SK-N-SH treated with all-trans-retinoic acid at 6 μM for 48 hours (cell line): Measurements from ENCODE around the gene HECTD3.

Experiments used
- ATAC-seq: fragments of 200-7000 bp; cut with Tn5 transposase; 3 replicates; pipeline ENCODE4 v1.9.1; 2020; ENCODE audit warnings: mild to moderate bottlenecking, moderate library complexity
- ARNTL ChIP-seq: fragments of 450-650 bp; formaldehyde crosslinking; IDR thresholded peaks from 2 replicates; pipeline ENCODE4 v1.5.0; 2020; ENCODE audit warnings: low read depth, mild to moderate bottlenecking, moderate library complexity, borderline replicate concordance
- BACH2 ChIP-seq: fragments of 250-450 bp; sonication (Bioruptor Pico); IDR thresholded peaks from 2 replicates; pipeline ENCODE4 v1.9.0; 2021; ENCODE audit warnings: mild to moderate bottlenecking, borderline replicate concordance
- CSDC2 ChIP-seq: fragments of 250-450 bp; sonication (Bioruptor Pico); IDR thresholded peaks from 2 replicates; pipeline ENCODE4 v1.5.0; 2020; ENCODE audit warnings: mild to moderate bottlenecking, moderate library complexity
- ESRRG ChIP-seq: fragments of 250-450 bp; sonication (Bioruptor Pico); IDR thresholded peaks from 2 replicates; pipeline ENCODE4 v1.6.1; 2021; ENCODE audit warnings: mild to moderate bottlenecking
- ISL1 ChIP-seq: fragments of 250-450 bp; sonication (Bioruptor Pico); IDR thresholded peaks from 2 replicates; pipeline ENCODE4 v2.1.2; 2022; ENCODE audit warnings: mild to moderate bottlenecking, moderate library complexity
- OSR1 ChIP-seq: fragments of 250-450 bp; sonication (Bioruptor Pico); IDR thresholded peaks from 2 replicates; pipeline ENCODE4 v1.8.0; 2022; ENCODE audit warnings: moderate library complexity, mild to moderate bottlenecking, inconsistent platforms
- PPARA ChIP-seq: fragments of 250-450 bp; sonication (Bioruptor Pico); IDR thresholded peaks from 2 replicates; pipeline ENCODE4 v1.5.0; 2020; ENCODE audit warnings: mild to moderate bottlenecking, borderline replicate concordance
- RARB ChIP-seq: fragments of 250-450 bp; sonication (Bioruptor Pico); IDR thresholded peaks from 2 replicates; pipeline ENCODE4 v1.8.0; 2021; ENCODE audit warnings: mild to moderate bottlenecking, moderate library complexity
- SNAI2 ChIP-seq: fragments of 250-450 bp; sonication (Bioruptor Pico); IDR thresholded peaks from 2 replicates; pipeline ENCODE4 v1.5.0; 2020; ENCODE audit warnings: mild to moderate bottlenecking, moderate library complexity
- TCF4 ChIP-seq: fragments of 250-450 bp; sonication (Bioruptor Pico); IDR thresholded peaks from 2 replicates; pipeline ENCODE4 v1.8.0; 2021; ENCODE audit warnings: mild to moderate bottlenecking, moderate library complexity, borderline replicate concordance
- TOX ChIP-seq: fragments of 250-450 bp; sonication (Bioruptor Pico); IDR thresholded peaks from 2 replicates; pipeline ENCODE4 v1.8.0; 2021; ENCODE audit warnings: mild to moderate bottlenecking, moderate library complexity, borderline replicate concordance
- ZC3H10 ChIP-seq: fragments of 250-450 bp; sonication (Bioruptor Pico); IDR thresholded peaks from 2 replicates; pipeline ENCODE4 v1.5.1; 2021; ENCODE audit warnings: mild to moderate bottlenecking, moderate library complexity
- ZFP3 ChIP-seq: fragments of 250-450 bp; sonication (Bioruptor Pico); IDR thresholded peaks from 2 replicates; pipeline ENCODE4 v1.5.0; 2020; ENCODE audit warnings: mild to moderate bottlenecking, moderate library complexity
- ZFP30 ChIP-seq: fragments of 450-650 bp; formaldehyde crosslinking; IDR thresholded peaks from 2 replicates; pipeline ENCODE4 v1.5.0; 2022; ENCODE audit warnings: mild to moderate bottlenecking, moderate library complexity
- ZNF565 ChIP-seq: fragments of 450-650 bp; formaldehyde crosslinking; conservative IDR thresholded peaks from 2 replicates; pipeline ENCODE4 v1.5.0; 2020; ENCODE audit warnings: low read depth, mild to moderate bottlenecking, moderate library complexity
- ZNF70 ChIP-seq: fragments of 450-650 bp; formaldehyde crosslinking; IDR thresholded peaks from 2 replicates; pipeline ENCODE4 v1.5.0; 2020; ENCODE audit warnings: mild to moderate bottlenecking, moderate library complexity
- ZNF8 ChIP-seq: fragments of 450-650 bp; formaldehyde crosslinking; IDR thresholded peaks from 2 replicates; pipeline ENCODE4 v1.5.0; 2020; ENCODE audit warnings: mild to moderate bottlenecking, moderate library complexity
- TF ChIP-seq, protein P1 (sequence below): fragments of 250-450 bp; sonication (Bioruptor Pico); IDR thresholded peaks from 2 replicates; pipeline ENCODE4 v1.5.0; 2020; ENCODE audit warnings: mild to moderate bottlenecking, moderate library complexity
- TF ChIP-seq, protein P2 (sequence below): fragments of 250-450 bp; sonication (Bioruptor Pico); IDR thresholded peaks from 2 replicates; pipeline ENCODE4 v1.5.1; 2021; ENCODE audit warnings: mild to moderate bottlenecking, moderate library complexity
- TF ChIP-seq, protein P3 (sequence below): fragments of 250-450 bp; sonication (Bioruptor Pico); IDR thresholded peaks from 2 replicates; pipeline ENCODE4 v1.5.1; 2020; ENCODE audit warnings: low read depth, mild to moderate bottlenecking, moderate library complexity
- TF ChIP-seq, protein P4 (sequence below): fragments of 250-450 bp; sonication (Bioruptor Pico); IDR thresholded peaks from 2 replicates; pipeline ENCODE4 v1.8.0; 2020; ENCODE audit warnings: mild to moderate bottlenecking, moderate library complexity, borderline replicate concordance

HECTD3 gene

DNA sequence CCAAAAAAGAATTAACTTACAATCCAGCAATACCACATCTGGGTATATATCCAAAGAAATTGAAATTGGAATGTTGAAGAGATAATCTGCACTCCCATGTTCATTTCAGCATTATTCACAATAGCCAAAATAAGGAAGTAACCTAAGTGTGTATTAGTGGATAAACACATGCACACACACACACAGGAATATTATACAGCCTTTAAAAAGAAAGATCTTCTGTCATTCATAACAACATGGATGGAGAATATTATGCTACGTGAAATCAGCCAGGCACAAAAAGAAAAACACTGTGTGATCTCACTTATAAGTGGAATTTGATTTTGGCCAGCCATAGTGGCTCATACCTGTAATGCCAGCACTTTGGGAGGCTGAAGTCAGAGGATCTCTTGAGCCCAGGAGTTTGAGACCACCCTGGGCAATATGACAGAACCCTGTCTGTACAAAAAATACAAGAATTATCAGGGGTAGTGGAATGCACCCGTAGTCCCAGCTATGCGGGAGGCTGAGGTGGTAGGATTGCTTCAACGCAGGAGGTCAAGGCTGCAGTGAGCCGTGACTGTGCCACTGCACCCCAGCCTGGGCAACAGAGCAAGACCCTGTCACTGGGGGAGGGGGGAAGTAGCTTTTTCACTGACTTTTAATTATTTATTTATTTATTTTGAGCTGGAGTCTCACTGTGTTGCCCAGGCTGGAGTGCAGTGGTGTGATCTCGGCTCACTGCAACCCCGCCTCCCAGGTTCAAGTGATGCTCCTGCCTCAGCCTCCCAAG lies 15.5 kb downstream of the HECTD3 start (continued):
- TF ChIP-seq SNAI2 (CRISPR knock-in tag) (no peak), RARB (CRISPR knock-in tag) (no peak), TCF4 (CRISPR knock-in tag) (no peak), ZNF8 (CRISPR knock-in tag) (no peak), ZNF70 (CRISPR knock-in tag) (no peak), ZFP30 (CRISPR knock-in tag) (no peak), ZFP3 (CRISPR knock-in tag) (no peak)

DNA sequence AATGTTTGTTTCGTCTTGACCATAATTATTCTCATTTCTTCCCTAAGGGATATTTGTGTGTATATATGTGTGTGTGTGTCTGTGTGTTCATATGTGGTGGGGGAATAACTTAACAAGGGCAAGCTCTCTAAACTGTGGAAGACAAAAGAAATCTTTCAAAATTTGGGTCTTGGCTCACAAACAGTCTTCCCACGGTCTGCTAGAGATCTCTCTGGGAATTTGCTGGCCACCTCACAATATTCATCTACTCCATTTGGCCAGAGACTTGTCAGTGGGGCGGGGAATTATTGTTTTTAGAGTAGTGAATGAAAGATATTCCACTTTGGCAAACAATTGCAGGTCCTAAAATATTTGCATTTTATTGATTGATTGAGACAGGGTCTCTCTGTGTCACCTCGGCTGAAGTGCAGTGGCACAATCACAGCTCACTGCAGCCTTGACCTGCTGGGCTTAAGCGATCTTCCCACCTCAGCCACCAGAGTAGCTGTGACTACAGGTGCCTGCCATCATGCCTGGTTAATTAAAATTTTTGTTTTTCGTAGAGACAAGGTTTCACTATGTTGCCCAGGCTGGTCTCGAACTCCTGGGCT lies 16.7 kb downstream of the HECTD3 start:
- ATAC-seq = no peak

DNA sequence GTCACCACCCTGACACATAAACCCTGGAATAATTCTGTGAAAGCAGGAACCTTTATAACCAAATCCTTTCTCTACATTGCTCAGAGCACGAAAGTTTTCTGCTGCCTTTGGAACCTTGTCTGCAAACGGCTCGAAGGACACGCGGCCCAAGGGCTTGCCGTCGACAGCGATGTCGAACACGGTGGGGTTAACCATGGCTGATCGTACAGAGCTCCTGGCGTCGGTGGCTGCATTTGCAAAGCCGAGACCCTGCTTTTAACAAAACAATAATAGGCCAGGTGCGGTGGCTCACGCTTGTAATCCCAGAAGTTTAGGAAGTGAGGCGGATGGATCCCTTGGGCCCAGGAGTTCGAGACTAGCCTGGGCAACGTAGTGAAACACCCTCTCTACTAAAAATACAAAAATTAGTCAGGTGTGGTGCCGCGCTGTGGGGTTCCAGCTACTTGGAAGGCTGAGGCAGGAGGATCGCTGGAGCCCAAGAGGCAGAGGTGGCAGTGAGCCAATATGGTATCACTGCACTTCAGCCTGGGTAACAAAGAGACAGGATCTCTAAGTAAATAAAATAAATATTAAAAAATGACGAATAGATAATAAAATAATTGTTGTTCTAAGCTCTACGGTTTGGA lies 22.5 kb downstream of the HECTD3 start:
- ATAC-seq = no peak
- TF ChIP-seq, protein P1, sequence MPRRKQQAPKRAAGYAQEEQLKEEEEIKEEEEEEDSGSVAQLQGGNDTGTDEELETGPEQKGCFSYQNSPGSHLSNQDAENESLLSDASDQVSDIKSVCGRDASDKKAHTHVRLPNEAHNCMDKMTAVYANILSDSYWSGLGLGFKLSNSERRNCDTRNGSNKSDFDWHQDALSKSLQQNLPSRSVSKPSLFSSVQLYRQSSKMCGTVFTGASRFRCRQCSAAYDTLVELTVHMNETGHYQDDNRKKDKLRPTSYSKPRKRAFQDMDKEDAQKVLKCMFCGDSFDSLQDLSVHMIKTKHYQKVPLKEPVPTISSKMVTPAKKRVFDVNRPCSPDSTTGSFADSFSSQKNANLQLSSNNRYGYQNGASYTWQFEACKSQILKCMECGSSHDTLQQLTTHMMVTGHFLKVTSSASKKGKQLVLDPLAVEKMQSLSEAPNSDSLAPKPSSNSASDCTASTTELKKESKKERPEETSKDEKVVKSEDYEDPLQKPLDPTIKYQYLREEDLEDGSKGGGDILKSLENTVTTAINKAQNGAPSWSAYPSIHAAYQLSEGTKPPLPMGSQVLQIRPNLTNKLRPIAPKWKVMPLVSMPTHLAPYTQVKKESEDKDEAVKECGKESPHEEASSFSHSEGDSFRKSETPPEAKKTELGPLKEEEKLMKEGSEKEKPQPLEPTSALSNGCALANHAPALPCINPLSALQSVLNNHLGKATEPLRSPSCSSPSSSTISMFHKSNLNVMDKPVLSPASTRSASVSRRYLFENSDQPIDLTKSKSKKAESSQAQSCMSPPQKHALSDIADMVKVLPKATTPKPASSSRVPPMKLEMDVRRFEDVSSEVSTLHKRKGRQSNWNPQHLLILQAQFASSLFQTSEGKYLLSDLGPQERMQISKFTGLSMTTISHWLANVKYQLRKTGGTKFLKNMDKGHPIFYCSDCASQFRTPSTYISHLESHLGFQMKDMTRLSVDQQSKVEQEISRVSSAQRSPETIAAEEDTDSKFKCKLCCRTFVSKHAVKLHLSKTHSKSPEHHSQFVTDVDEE = no peak
- TF ChIP-seq, protein P2, sequence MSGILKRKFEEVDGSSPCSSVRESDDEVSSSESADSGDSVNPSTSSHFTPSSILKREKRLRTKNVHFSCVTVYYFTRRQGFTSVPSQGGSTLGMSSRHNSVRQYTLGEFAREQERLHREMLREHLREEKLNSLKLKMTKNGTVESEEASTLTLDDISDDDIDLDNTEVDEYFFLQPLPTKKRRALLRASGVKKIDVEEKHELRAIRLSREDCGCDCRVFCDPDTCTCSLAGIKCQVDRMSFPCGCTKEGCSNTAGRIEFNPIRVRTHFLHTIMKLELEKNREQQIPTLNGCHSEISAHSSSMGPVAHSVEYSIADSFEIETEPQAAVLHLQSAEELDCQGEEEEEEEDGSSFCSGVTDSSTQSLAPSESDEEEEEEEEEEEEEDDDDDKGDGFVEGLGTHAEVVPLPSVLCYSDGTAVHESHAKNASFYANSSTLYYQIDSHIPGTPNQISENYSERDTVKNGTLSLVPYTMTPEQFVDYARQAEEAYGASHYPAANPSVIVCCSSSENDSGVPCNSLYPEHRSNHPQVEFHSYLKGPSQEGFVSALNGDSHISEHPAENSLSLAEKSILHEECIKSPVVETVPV (CRISPR knock-in tag) = no peak
- no peak for TF ChIP-seq TOX (CRISPR knock-in tag)
- TF ChIP-seq TCF4 (CRISPR knock-in tag) = no peak
- TF ChIP-seq CSDC2 (CRISPR knock-in tag) = no peak
- no peak for TF ChIP-seq ZNF70 (CRISPR knock-in tag)
- no peak for TF ChIP-seq ESRRG (CRISPR knock-in tag)
- TF ChIP-seq ARNTL (CRISPR knock-in tag) = no peak
- no peak for TF ChIP-seq ZC3H10 (CRISPR knock-in tag)

More for the DNA sequence above, 16.7 kb downstream of the HECTD3 start:
- no peak for TF ChIP-seq ISL1 (CRISPR knock-in tag)
- TF ChIP-seq, protein P2 (CRISPR knock-in tag) = no peak
- TF ChIP-seq ZFP30 (CRISPR knock-in tag) = no peak
- no peak for TF ChIP-seq ZNF8 (CRISPR knock-in tag)
- TF ChIP-seq ZC3H10 (CRISPR knock-in tag) = no peak
- no peak for TF ChIP-seq ARNTL (CRISPR knock-in tag)
- TF ChIP-seq, protein P1 = no peak
- TF ChIP-seq OSR1 (CRISPR knock-in tag) = no peak
- TF ChIP-seq BACH2 (CRISPR knock-in tag) = no peak
- TF ChIP-seq ZNF565 (CRISPR knock-in tag) = no peak
- no peak for TF ChIP-seq RARB (CRISPR knock-in tag)
- TF ChIP-seq, protein P3, sequence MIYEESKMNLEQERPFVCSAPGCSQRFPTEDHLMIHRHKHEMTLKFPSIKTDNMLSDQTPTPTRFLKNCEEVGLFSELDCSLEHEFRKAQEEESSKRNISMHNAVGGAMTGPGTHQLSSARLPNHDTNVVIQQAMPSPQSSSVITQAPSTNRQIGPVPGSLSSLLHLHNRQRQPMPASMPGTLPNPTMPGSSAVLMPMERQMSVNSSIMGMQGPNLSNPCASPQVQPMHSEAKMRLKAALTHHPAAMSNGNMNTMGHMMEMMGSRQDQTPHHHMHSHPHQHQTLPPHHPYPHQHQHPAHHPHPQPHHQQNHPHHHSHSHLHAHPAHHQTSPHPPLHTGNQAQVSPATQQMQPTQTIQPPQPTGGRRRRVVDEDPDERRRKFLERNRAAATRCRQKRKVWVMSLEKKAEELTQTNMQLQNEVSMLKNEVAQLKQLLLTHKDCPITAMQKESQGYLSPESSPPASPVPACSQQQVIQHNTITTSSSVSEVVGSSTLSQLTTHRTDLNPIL (CRISPR knock-in tag) = no peak
- TF ChIP-seq PPARA (CRISPR knock-in tag) = no peak
- TF ChIP-seq TOX (CRISPR knock-in tag) = no peak
- no peak for TF ChIP-seq ZFP3 (CRISPR knock-in tag)
- TF ChIP-seq, protein P4, sequence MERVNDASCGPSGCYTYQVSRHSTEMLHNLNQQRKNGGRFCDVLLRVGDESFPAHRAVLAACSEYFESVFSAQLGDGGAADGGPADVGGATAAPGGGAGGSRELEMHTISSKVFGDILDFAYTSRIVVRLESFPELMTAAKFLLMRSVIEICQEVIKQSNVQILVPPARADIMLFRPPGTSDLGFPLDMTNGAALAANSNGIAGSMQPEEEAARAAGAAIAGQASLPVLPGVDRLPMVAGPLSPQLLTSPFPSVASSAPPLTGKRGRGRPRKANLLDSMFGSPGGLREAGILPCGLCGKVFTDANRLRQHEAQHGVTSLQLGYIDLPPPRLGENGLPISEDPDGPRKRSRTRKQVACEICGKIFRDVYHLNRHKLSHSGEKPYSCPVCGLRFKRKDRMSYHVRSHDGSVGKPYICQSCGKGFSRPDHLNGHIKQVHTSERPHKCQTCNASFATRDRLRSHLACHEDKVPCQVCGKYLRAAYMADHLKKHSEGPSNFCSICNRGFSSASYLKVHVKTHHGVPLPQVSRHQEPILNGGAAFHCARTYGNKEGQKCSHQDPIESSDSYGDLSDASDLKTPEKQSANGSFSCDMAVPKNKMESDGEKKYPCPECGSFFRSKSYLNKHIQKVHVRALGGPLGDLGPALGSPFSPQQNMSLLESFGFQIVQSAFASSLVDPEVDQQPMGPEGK = no peak
- no peak for TF ChIP-seq CSDC2 (CRISPR knock-in tag)
- no peak for TF ChIP-seq ZNF70 (CRISPR knock-in tag)
- TF ChIP-seq, all 23 proteins: peak for 0
